Mammary epithelial cell (primary cell): ENCODE data around the gene ZNF827.

ENCODE experiments used
- CTCF ChIP-seq, 2 donors: IDR thresholded peaks in 1 of 2; conservative IDR thresholded peaks in 1 of 2; 2 replicates each; pipeline ENCODE4 v1.5.1; 2011 to 2012; ENCODE audit warnings: inconsistent platforms in 2 of 2, low read length in 2 of 2, mild to moderate bottlenecking in 2 of 2, control low read depth in 1 of 2, low read depth in 1 of 2; ENCODE audit not compliant: insufficient read depth in 1 of 2; ENCODE audit errors: extremely low read depth in 1 of 2
- EZH2 ChIP-seq: IDR thresholded peaks from 2 replicates; pipeline ENCODE4 v1.6.1; 2012; ENCODE audit warnings: low read length, inconsistent platforms, borderline replicate concordance

- TF ChIP-seq CTCF (conservative IDR thresholded peaks at IDR 0.05 in 1 of 2, IDR thresholded peaks at IDR 0.05 in 1 of 2; ENCODE audit: extremely low read depth in 1 of 2, insufficient read depth in 1 of 2, low read depth in 1 of 2, low read length in 2 of 2) (no peak), EZH2 (no peak)
These were observed 139.4 kb downstream of the ZNF827 start for GRCh38 chr4:145799223-145799622.
